ENCODE data around the gene NHERF2.

The NHERF2 gene

DNA sequence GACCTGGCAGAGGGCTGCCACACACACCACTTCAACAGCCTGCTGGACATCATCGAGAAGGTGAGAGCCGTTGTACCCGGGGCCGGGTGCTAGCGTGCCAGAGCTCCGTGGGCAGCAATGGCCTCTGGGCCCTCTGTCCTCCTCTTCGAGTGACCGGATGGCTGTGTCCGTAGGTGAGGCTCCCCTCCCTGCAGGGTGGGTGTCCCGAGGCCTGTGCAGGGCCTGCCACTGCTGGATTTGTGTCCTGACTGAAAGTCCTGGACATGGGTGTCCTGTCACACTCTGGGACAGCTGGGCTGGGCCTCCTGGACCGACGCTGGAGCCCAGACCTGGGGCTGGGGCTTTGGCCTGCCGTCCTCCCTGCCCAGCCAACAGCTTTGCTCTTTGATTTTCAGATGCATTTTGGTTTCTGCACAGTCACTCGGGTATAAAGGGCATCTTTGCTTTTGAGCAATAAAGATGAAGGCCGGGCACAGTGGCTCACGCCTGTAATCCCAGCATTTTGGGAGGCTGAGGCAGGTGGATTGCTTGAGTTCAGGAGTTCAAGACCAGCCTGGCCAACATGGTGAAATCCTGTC lies 37.8 kb downstream of the NHERF2 start:
- DNase-seq = no peak

DNA sequence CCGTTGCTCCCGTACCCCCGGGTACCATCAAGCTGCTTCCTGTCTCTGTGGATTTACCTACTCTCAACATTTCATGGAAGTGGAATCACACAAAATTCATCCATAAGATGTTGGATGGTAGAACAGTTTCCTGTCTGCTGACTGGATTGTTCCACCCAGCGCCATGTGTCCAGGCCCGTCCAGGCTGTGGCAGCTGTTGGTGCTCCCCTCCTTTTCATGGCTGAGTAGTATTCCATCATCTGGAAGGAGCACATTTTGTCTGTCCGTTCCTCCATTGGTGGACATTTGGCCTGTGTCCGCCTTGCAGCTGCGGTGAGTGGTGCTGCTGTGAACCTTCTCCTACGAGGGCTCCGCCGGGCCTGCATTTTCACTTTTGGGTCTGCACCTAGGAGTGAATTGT lies 39.4 kb downstream of the NHERF2 start:
- DNase-seq = no peak

DNA sequence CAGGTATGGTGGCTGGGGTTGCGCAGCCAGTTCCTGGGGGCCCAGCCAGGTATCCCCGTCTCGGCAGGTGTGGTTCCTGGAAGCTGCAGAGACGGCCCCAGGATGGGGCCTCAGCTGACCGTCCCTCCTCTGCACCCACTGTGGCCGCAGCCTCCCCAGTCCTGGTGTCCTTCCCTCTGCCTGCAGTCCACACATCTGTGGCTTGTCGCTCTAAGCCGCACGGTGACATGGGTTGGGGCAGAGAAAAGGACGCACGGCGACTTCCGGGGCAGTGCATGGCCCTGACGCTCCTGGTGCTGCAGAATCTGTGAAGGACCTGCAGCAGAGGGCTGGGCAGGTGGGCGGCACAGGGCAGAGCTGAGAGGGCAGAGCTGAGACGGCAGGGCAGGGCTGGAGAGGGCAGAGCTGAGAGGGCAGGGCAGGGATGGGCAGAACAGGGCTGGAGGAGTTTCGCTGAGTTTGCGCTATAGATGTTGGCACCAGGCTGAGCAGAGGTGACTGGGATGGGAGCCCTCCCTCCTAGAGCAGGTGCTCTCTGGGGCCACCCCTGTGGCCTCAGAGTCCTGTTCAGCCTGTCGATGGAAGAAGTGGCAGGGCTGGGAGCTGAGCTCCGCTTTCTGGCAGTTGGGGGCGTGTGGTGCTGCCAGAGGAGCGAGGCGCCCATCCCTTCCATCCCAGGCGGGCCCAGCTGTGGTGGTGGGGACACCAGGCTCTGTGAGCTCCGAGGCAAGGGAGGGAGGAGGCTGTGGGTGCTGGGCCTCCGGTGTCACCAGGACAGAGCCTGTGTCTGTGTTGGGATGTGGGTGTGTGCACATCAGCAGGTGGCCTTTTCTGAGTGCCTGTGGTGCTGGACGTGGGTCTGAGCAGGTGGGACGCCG lies 44.1 kb downstream of the NHERF2 start:
- peak; percentile 38 for DNase-seq

DNA sequence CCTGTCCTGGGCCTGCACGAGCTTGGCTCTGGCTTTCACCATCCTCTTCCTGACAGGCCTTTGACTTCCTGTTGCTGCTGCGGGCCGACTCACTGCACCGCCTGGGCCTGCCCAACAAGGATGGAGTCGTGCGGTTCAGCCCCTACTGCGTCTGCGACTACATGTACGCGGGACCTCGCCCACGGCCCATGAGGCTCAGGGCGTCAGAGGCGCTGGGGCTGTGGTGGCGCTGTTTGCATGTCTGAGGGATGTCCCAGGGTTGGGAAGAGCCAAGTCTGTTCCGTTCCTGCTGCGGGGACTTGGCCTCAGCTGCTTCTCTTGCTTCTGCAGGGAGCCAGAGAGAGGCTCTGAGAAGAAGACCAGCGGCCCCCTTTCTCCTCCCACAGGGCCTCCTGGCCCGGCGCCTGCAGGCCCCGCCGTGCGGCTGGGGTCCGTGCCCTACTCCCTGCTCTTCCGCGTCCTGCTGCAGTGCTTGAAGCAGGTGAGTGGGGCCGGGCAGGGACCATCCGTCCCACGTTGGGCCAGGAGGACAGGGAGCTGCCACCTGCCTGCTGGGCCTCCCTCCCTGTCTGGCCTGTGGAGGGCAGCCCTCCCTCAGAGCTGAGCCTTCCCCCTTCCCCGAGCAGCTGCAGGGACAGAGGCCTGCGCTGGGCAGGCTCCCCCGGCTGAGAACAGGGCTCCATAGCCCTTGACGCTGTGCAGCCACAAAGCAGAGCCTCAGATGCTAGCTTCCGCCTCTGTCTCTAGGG lies 44.9 kb downstream of the NHERF2 start:
- no peak for DNase-seq

DNA sequence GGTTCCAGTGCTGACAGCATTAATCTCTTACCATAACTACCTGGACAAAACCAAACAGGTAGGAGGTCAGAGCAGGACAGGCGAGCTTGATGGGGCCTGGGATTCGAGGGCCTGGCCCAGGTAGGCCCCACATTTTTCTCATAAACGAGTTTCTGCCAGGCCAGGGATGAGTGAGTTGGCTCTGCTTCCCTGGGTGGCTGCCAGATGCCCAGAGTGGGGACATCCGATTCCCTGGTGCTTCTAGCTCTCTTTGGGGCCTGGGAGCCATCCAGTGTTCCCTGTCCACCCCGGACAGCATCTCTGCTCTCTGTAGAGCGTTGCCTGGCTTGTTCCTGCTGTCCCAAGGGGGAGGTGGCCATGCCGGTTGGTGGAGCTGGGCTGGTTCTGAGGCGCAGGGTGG lies 46.2 kb downstream of the NHERF2 start:
- DNase-seq = no peak

DNA sequence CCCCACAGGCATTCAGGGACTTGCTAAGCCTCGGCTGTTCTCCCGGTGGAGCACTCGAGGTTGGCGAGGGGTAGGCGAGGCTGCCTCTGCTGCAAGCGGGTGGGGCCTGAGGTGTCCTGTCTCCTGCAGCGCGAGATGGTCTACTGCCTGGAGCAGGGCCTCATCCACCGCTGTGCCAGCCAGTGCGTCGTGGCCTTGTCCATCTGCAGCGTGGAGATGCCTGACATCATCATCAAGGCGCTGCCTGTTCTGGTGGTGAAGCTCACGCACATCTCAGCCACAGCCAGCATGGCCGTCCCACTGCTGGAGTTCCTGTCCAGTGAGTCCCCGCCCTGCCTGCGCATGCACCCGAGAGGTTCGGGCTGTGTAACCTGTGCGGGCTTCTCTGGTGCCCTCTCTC lies 47.4 kb downstream of the NHERF2 start:
- DNase-seq = no peak

DNA sequence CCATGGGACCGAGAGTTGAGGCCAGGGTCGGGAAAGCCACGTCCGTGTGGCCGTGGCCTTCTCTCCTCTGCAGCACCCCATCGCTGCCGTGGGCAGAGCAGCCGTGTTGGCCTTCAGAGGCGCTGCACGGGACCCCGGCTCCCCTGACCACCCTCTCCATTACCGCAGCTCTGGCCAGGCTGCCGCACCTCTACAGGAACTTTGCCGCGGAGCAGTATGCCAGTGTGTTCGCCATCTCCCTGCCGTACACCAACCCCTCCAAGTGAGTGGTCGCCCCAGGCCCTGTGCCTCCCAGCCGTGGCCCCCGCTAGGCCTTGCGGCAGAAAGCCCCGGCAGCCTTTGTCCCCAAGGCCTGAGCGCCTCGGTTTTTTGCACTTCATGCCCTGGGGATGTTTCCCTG lies 48.9 kb downstream of the NHERF2 start:
- no peak for DNase-seq

DNA sequence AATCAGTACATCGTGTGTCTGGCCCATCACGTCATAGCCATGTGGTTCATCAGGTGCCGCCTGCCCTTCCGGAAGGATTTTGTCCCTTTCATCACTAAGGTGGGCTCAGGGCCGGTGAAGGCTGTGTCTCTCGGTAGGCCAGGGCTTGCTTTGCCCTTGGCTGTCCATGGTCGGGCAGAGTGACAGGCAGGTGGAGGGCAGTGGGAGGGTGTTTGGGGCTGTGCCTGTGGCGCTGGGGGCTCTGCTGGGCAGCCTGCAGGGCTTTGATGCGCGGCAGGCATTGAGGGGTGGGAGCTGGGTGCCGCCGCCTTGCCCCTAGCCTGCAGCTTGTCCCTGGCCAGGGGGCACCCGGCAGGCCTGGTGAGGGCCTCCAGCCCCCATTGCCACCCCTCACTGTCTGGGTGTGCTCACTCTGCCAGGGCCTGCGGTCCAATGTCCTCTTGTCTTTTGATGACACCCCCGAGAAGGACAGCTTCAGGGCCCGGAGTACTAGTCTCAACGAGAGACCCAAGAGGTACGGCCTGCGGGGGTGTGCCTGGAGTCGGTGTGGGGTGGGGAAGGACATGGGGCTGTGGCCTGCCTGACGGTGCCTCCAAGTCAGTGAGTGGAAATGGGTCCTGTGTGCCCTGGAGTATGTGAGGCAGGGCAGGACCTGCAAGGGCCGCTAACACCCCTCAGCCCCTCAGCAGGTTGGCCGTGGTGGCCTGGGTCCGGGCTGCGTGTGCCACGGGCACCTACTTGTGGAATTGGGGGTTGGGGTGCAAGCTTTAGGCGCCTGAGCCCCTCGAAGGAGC lies 49.6 kb downstream of the NHERF2 start:
- no peak for DNase-seq

DNA sequence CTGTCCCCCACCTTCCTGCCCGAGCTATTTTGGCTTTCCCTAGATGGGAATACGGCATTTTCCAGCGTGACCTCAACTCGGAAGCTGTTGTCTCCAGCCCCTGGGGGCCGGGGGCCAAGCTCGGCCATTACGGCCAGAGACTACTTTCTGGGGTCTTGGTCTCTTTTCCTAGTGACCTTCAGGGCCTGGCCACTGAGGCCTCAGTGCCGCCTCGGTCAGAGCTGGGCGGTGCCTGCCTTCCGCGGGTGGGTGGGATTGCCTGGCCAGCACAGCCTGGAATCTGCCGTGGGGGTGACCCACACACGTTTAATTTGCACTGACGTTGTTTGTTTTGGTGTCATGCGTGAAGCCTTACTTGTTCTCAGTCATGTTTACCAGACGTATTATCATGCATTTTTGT lies 50.3 kb downstream of the NHERF2 start:
- no peak for DNase-seq

DNA sequence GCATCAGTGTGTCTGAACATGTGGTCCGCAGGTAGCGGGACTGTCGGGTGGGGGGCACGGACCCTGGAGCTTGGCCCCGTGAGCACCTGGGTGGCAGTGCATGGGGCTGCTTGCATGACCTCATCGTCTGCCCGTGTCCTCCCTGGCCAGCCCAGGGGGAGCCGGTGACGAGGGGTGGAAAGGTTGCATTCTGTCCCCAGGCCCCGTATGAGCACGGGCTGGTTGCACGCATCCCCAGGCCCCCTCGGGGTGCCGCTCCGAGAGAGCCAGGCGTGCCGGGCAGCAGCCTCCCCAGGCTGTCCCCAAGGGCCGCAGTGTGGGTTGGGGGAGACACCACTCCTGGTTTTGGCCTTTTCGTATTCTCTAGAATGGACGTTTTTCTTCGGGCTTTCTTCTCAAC lies 51.0 kb downstream of the NHERF2 start:
- no peak for DNase-seq

DNA sequence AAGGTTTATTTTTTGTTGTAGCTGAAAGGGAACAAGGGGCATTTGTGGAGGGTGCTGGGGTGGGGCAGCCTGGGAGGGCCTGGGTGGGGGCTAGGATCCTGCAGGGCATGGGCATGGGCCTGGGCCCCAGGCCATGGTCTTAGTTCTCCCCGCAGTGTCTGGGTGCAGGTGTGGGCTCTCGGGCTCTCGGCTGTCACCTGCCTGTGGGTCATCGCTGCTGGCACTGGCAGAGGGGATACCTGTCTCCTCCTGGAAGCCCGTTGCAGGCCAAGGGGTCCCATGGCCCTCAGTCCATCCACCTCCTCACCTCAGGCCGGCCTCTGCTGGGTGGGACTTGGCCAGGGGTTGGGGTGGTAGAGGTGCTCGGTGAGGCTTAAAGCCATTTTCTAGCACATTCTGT lies 51.4 kb downstream of the NHERF2 start:
- DNase-seq = no peak

DNA sequence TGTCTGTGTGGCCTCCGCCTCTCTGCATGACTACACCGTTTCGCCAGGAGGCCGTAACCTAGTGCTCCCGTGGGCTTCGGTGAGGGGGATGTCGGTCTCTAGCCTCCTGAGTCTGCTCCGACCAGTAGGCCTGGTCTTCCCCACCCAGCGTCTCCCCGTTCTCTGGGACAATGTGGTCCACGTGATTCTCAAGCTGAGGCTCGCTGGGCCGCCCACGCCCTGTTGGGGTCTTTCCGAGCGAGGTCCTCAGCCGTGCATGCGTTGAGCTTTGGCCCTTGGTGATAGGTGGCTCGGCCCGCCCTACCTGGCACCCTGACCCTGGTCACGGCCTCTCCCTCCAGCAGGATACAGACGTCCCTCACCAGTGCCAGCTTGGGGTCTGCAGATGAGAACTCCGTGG lies 52.0 kb downstream of the NHERF2 start:
- DNase-seq = no peak

DNA sequence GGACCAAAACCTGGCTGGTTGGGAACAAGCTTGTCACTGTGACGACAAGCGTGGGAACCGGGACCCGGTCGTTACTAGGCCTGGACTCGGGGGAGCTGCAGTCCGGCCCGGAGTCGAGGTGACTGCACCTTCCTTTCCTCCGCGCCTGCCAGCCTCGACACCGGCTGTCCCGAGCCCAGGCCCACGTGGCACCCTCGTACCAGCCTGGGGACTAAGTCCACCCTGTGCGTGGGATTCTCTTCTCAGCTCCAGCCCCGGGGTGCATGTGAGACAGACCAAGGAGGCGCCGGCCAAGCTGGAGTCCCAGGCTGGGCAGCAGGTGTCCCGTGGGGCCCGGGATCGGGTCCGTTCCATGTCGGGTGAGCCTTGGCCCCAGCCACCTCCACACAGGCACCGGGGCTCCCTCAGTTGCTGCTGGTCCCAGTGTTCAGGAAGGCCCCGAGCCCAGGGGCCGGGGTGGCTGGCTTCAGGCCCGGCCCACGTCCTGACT lies 52.7 kb downstream of the NHERF2 start:
- no peak for DNase-seq

DNA sequence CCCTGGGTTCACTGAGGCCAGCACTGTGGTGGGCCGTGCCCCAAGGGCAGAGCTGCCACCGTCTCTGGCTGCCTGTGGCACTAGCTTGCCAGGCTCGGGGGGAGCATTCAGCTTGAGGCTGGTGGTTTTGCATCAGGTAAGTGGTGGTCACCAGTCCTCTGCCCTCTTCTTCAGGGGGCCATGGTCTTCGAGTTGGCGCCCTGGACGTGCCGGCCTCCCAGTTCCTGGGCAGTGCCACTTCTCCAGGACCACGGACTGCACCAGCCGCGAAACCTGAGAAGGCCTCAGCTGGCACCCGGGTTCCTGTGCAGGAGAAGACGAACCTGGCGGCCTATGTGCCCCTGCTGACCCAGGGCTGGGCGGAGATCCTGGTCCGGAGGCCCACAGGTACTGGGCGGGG lies 53.3 kb downstream of the NHERF2 start:
- no peak for DNase-seq

DNA sequence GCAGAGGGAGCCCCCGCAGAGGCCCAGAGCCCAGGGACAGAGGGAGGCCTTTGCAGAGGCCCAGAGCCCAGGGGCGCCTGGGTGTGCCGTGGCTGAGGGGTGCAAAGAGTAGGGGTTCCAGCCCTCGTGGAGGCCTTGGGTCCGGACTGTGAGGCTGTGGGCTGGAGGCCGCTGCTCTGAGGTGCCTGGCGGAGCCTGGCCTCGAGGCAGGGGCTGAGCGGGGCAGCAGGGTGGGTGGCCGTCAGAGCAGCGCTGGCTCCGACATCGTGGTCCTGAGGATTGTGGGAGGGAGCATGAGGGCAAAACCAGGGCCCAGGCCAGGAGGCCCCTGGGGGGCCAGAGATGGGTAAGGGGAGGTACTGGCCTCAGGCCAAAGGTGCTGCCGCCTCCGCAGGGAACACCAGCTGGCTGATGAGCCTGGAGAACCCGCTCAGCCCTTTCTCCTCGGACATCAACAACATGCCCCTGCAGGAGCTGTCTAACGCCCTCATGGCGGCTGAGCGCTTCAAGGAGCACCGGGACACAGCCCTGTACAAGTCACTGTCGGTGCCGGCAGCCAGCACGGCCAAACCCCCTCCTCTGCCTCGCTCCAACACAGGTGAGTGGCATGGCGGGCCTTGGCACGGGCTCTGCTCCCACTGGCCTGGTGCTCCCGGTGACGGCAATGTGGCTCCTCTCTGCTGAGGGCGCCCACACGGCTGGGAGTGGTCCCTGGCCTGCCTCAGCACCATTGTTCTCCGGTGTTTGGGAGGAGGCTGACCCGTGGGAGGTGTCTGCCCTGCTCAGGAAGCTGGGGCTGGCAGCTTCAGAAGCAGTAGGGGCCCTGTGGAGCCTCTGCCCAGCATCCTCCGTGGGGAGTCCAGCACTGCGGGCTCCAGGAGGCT lies 54.7 kb downstream of the NHERF2 start:
- no peak for DNase-seq

DNA sequence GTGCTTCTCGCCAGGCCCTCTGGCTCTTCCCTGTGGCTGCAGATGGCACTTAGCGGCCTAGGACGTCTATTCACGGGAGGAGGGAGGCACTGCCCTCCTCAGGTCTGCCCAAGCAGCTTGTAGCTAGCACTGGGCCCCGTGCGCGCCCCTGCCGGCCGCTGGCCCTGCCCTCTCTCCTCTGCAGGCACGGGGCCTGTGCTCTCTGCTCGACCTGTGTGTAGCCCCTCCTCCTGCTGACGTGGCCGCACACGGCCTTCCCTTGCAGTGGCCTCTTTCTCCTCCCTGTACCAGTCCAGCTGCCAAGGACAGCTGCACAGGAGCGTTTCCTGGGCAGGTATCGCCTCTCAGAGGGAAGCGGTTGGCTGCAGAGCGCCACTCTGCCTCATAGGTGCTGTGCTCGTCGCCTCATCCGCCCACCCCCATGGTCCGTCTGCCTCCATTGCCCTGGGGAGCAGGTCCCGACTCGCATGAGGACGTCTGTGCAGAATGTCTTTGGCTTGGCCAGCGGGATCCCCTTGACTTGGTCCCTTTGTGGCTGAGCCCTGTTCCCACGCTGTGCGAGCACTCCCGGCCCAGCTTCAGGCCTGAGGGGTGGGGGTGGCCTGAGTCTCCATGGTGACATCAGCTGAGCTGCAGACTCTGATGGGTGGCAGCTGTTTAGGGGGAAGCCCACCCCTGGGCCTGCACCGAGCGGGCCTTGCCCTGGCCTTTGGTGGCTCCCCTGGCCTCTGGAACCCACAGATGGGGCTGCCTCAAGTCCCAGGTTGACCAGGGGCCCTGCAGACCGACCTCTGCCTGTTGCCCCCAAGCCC lies 55.7 kb downstream of the NHERF2 start:
- peak; percentile 92 for DNase-seq

DNA sequence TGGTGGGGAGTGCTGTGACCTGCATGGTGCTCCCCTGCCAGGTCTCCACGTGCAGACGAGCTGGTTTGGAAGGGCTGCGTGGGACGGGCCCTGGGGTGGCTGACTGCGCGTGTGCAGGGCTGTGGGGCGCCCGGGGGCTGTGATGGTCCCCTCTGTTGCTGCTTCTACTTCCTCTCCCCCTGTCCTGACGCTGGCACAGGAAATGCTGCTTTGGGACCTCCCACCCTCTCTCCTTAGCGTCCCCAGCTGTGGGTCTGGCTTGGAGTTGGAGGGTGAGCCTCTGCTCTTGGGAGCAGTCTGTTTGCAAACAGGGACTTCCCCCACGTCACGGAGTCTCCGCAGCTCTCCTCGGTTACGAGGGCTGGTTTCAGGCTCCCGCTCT lies 56.3 kb downstream of the NHERF2 start:
- no peak for DNase-seq

DNA sequence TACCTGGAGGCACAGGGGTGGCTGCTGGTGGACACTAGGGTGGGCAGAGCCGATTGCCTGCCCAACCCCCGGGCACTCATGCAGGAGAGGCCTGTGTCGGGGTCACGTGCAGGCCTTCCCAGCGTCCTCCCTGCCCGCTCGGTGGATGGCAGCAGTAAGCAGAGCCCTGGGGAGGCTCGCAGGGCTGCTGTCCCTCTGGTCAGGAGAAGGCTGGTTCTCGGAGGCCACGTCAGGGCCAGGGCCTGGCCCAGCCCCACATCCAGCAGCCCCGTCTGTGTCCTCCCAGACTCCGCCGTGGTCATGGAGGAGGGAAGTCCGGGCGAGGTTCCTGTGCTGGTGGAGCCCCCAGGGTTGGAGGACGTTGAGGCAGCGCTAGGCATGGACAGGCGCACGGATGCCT lies 56.7 kb downstream of the NHERF2 start:
- DNase-seq = no peak

DNA sequence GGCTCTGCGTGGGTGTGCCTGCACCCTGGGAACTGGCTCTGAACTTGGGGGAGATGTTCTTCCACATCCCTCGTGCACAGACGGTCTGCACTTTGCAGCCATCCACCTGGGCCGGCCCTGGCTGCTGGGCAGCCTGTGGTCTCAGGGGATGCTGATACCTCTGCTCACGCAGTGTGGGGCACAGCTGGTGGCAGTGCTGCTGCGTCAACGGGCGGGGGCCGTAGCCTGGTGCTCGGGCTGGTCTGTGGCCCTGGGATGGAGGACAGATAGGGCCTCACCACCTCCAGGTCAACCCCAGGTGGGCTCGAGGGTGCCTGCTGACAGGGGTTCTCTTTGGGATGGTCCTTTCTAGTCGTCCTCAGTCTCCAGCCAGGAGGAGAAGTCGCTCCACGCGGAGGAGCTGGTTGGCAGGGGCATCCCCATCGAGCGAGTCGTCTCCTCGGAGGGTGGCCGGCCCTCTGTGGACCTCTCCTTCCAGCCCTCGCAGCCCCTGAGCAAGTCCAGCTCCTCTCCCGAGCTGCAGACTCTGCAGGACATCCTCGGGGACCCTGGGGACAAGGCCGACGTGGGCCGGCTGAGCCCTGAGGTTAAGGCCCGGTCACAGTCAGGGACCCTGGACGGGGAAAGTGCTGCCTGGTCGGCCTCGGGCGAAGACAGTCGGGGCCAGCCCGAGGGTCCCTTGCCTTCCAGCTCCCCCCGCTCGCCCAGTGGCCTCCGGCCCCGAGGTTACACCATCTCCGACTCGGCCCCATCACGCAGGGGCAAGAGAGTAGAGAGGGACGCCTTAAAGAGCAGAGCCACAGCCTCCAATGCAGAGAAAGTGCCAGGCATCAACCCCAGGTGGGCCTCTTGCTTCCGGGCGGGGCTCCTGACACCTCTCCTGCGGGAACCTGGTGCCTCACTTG lies 57.4 kb downstream of the NHERF2 start:
- no peak for DNase-seq
